Measurements from ENCODE around the gene KRTAP16-1. TPM values are rescaled to one million over a fixed set of nuclear protein-coding genes. Genes with fewer than 3 reads are reported as not detected.

Gene KRTAP16-1
- total and polyA plus RNA-seq, 4 donors, result not detected

DNA sequence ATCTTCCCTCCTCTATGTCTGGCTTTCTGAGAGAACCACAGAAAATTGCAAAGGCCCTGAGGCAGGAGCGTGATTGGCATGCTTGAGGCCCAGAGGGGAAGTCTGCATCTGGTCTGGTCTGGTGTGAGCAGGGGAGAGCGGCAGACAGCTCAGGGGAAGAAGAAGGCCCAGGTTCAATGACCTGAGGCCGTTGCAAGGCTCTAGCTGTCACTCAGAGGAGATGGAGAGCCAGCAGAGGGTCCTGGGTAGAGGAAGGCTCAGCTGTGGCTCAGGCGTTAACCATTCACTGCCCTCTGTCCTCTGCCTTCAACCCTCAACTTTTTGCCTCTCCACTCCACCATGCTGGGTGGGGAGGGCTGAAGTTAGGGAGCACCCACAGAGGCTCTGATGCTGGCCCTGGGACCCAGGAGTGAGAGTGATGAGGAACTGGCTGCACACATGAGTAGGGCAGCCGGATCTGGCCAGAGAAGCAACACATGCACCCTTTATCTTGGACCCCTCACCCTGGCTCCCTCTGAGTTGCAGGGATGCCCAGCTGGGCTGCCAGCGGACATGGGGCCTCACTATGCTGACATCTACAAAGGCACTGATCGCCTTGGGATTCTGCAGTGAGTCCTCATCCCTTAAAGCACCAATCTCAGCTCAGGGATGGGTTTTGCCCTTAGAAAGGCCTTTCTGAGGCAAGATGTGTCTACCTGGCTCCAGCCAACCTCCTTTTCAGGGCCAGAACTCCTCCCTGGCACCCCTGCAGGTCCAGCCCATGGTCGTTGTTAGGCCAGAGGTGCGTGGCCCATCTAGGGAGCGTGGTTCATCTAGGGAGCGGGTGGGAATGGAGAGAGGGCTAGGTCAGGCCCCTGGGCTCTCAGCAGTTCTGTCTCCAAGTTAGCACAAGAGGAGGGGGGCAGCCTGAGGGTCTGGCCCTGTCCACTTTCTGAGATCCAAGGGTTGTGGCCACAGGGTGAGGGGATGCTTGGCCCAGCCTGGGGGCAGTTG lies 14.1 kb upstream of the KRTAP16-1 start:
- DNase-seq (ENCODE audit: low read depth in 4 of 6, low spot score in 6 of 6), result no peak
- WGBS (ENCODE audit: insufficient coverage), result 83% methylated on average over 10 of the region's 11 CpGs
- Histone ChIP-seq H3K36me3 (ENCODE audit: control insufficient read depth, insufficient read depth, low read length) (no peaks in the 10 kb centered on the region), H3K27ac (ENCODE audit: low read depth, low read length) (no peak overlapping the region), H3K4me1 (ENCODE audit: control insufficient read depth, insufficient read depth, low read length) (peaks cover 11% of the 10 kb centered on the region), H3K9me3 (ENCODE audit: control insufficient read depth, insufficient read depth, low read length) (peaks cover 4% of the 10 kb centered on the region), H3K4me3 (ENCODE audit: low read depth, low read length) (no peak overlapping the region), H3K27me3 (ENCODE audit: control insufficient read depth, insufficient read depth, low read length) (no peaks in the 10 kb centered on the region)

- Histone ChIP-seq H3K27me3 (ENCODE audit: control insufficient read depth, insufficient read depth, low read length) (no peaks in the 10 kb centered on the region), H3K4me1 (ENCODE audit: control insufficient read depth, insufficient read depth, low read length) (peaks cover 2% of the 10 kb centered on the region), H3K36me3 (ENCODE audit: control insufficient read depth, insufficient read depth, low read length) (no peaks in the 10 kb centered on the region), H3K4me3 (ENCODE audit: low read depth, low read length) (no peak overlapping the region), H3K9me3 (ENCODE audit: control insufficient read depth, insufficient read depth, low read length) (peaks cover 4% of the 10 kb centered on the region), H3K27ac (ENCODE audit: low read depth, low read length) (no peak overlapping the region)
- DNase-seq (ENCODE audit: low read depth in 4 of 6, low spot score in 6 of 6), result peak in 2 of 6 donors; percentile 74 to 85
- no CpG with 5 or more reads among the region's 5 CpGs for WGBS (ENCODE audit: insufficient coverage)
Observed at GRCh38 chr17:41322094-41322902, 13.2 kb upstream of the KRTAP16-1 start.

GRCh38 chr17:41318231-41318630 lies 9.1 kb upstream of the KRTAP16-1 start:
- Histone ChIP-seq H3K36me3 (ENCODE audit: control insufficient read depth, insufficient read depth, low read length) (no peaks in the 10 kb centered on the region), H3K9me3 (ENCODE audit: control insufficient read depth, insufficient read depth, low read length) (peaks cover 4% of the 10 kb centered on the region), H3K27me3 (ENCODE audit: control insufficient read depth, insufficient read depth, low read length) (no peaks in the 10 kb centered on the region)

DNA sequence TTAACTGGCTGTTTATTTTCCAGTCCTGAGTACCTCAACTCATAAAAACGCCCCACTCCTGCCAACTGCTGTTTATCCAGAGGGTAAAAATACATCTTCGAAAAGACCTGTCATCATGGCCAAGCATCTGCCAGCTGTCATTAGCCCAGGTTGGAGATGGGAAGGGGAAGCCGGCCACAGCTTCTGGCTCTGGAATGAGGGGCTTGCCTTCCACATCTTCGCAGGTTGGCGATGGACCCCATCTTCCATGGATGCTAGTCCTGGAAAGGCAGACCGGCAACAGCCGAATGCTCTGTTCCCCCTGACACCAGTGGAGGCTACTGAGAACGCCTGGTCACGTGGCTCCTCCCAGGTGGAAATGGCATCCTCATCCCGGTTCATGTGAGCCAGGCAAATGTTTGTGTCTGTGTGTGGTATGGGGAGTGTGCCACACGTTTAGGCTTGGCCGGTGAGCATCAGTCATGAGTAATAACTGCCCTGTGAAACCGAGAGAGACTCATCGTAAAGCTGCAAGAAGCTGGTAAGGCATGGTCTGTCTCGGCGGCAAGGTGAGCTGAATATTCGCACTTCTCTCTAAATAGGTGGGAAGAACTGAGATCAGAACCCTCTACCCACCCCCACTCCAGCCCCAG lies 6.8 kb upstream of the KRTAP16-1 start:
- H3K9me3 ChIP-seq (ENCODE audit: control insufficient read depth, insufficient read depth, low read length), result peaks cover 4% of the 10 kb centered on the region
- peak in 1 of 6 donors; percentile 39 for DNase-seq (ENCODE audit: low read depth in 4 of 6, low spot score in 6 of 6)
- 79% methylated on average over 11 of the region's 17 CpGs for WGBS (ENCODE audit: insufficient coverage)

More at GRCh38 chr17:41318231-41318630, 9.1 kb upstream of the KRTAP16-1 start:
- 38% methylated on average over 2 of the region's 2 CpGs for WGBS (ENCODE audit: insufficient coverage)
- Histone ChIP-seq H3K4me3 (ENCODE audit: low read depth, low read length) (no peak overlapping the region), H3K27ac (ENCODE audit: low read depth, low read length) (no peak overlapping the region), H3K4me1 (ENCODE audit: control insufficient read depth, insufficient read depth, low read length) (peaks cover 6% of the 10 kb centered on the region)
- no peak for DNase-seq (ENCODE audit: low read depth in 4 of 6, low spot score in 6 of 6)

DNA sequence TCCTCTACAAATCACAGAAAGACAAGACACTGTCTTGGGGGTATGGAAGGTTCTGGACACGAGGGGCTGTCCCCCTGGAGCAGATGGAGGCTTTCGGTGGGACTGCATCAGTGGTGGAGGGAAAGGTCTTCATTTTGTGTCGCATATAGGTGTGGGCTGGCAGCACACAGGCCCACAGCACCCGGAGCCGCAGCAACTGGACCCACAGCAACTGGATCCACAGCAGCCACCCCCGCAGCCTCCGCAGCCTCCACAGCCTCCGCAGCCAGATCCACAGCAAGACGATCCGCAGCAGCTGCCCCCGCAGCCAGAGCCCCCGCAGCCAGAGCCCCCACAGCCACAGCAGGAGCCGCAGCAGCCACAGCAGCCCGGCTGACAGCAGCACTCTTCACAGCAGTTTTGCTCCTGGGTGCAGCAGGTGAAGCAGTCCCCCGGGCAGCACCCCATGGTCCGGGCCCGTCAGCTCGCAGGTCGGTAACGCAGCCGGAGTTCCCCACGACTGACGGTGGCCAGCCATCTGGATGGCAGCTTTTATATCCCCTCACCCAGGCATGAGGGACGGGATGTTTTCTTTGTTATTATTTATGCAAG lies 6.2 kb upstream of the KRTAP16-1 start, which contains the start of gene KRTAP17-1:
TSS of gene KRTAP17-1 (minus strand) at position 507 of the 591 bp plus-strand sequence. CDS start at position 447, 60 bp downstream.
- Histone ChIP-seq H3K36me3 (ENCODE audit: control insufficient read depth, insufficient read depth, low read length) (no peaks in the 10 kb centered on the region), H3K9me3 (ENCODE audit: control insufficient read depth, insufficient read depth, low read length) (peaks cover 4% of the 10 kb centered on the region), H3K4me3 (ENCODE audit: low read depth, low read length) (no peak within 1 kb of the TSS), H3K27ac (ENCODE audit: low read depth, low read length) (no peak within 1 kb of the TSS), H3K4me1 (ENCODE audit: control insufficient read depth, insufficient read depth, low read length) (peaks cover 6% of the 10 kb centered on the region), H3K27me3 (ENCODE audit: control insufficient read depth, insufficient read depth, low read length) (no peaks in the 10 kb centered on the region)
- 83% methylated on average over 20 of the region's 24 CpGs for WGBS (ENCODE audit: insufficient coverage)
- no peak for DNase-seq (ENCODE audit: low read depth in 4 of 6, low spot score in 6 of 6)

More for the DNA sequence above, 6.8 kb upstream of the KRTAP16-1 start:
- Histone ChIP-seq H3K4me3 (ENCODE audit: low read depth, low read length) (no peak overlapping the region), H3K36me3 (ENCODE audit: control insufficient read depth, insufficient read depth, low read length) (no peaks in the 10 kb centered on the region), H3K27me3 (ENCODE audit: control insufficient read depth, insufficient read depth, low read length) (no peaks in the 10 kb centered on the region), H3K27ac (ENCODE audit: low read depth, low read length) (no peak overlapping the region), H3K4me1 (ENCODE audit: control insufficient read depth, insufficient read depth, low read length) (peaks cover 6% of the 10 kb centered on the region)

DNA sequence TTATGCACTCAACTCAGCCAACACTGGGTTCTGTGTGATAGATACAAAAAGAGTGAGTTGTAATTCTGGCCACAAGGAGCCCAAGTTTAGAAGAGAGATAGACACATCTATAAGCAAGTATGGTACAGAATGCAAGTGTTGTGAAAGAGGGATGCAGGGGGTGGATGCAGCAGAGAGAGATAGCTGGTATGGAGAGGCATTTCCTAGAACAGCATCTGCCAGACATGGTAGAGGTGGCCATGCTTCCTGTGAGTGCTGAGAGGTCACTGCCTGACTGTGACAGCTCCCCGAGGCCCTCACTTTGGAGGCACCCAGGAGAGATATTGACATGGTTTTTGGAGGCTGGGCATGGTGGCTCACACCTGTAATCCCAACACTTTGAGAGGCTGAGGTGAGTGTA lies 2.0 kb upstream of the KRTAP16-1 start:
- H3K27me3 ChIP-seq (ENCODE audit: control insufficient read depth, insufficient read depth, low read length), result no peaks in the 10 kb centered on the region
- no peak overlapping the region for H3K4me3 ChIP-seq (ENCODE audit: low read depth, low read length)
- H3K27ac ChIP-seq (ENCODE audit: low read depth, low read length), result no peak overlapping the region
- no peak for DNase-seq (ENCODE audit: low read depth in 4 of 6, low spot score in 6 of 6)
- no peaks in the 10 kb centered on the region for H3K9me3 ChIP-seq (ENCODE audit: control insufficient read depth, insufficient read depth, low read length)
- H3K4me1 ChIP-seq (ENCODE audit: control insufficient read depth, insufficient read depth, low read length), result peaks cover 24% of the 10 kb centered on the region
- WGBS (ENCODE audit: insufficient coverage), result no CpG with 5 or more reads among the region's 1 CpG
- H3K36me3 ChIP-seq (ENCODE audit: control insufficient read depth, insufficient read depth, low read length), result no peaks in the 10 kb centered on the region

DNA sequence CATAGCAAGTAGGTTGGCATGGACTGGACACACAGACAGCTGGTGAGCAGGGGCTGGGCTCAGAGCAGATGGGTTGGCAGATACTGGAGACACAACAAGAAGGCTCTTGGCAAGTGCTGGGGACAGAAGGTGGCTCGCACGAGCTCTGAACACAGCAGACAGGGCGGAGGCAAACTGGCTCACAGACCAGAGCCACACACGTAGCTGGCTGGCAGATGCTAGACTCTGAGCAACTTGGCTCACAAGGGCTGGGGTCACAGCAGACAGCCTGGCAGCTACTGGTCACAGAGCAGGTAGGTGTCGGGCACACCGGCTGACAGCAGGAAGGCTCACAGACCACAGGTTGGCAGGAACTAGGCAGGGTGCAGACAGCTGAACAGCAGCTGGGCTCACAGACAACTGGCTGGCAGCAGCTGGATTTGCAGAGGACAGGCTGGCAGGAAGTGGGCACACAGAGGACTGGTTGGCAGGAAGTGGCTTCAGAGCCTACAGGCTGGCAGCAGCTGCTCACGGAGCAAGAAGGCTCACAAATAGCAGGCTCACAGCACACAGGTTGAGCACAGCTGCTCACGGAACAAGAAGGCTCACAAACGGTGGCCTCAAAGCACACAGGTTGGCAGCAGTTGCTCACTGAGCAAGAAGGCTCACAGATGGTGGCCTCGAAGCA lies 725 bp downstream of the KRTAP16-1 start:
- DNase-seq (ENCODE audit: low read depth in 4 of 6, low spot score in 6 of 6), result peak in 2 of 6 donors; percentile 78 to 91
- Histone ChIP-seq H3K27ac (ENCODE audit: low read depth, low read length) (no peak overlapping the region), H3K4me1 (ENCODE audit: control insufficient read depth, insufficient read depth, low read length) (peaks cover 18% of the 10 kb centered on the region), H3K9me3 (ENCODE audit: control insufficient read depth, insufficient read depth, low read length) (no peaks in the 10 kb centered on the region), H3K36me3 (ENCODE audit: control insufficient read depth, insufficient read depth, low read length) (no peaks in the 10 kb centered on the region), H3K27me3 (ENCODE audit: control insufficient read depth, insufficient read depth, low read length) (no peaks in the 10 kb centered on the region), H3K4me3 (ENCODE audit: low read depth, low read length) (no peak overlapping the region)
- WGBS (ENCODE audit: insufficient coverage), result 53% methylated on average over 10 of the region's 10 CpGs

- peak in 2 of 6 donors; percentile 34 to 77 for DNase-seq (ENCODE audit: low read depth in 4 of 6, low spot score in 6 of 6)
- 68% methylated on average over 9 of the region's 9 CpGs for WGBS (ENCODE audit: insufficient coverage)
- no peaks in the 10 kb centered on the region for H3K9me3 ChIP-seq (ENCODE audit: control insufficient read depth, insufficient read depth, low read length)
- peaks cover 18% of the 10 kb centered on the region for H3K4me1 ChIP-seq (ENCODE audit: control insufficient read depth, insufficient read depth, low read length)
- H3K27ac ChIP-seq (ENCODE audit: low read depth, low read length), result no peak overlapping the region
- H3K4me3 ChIP-seq (ENCODE audit: low read depth, low read length), result no peak overlapping the region
- no peaks in the 10 kb centered on the region for H3K36me3 ChIP-seq (ENCODE audit: control insufficient read depth, insufficient read depth, low read length)
- no peaks in the 10 kb centered on the region for H3K27me3 ChIP-seq (ENCODE audit: control insufficient read depth, insufficient read depth, low read length)
Observed at GRCh38 chr17:41307647-41308046, 1.5 kb downstream of the KRTAP16-1 start.

Measured in spinal cord (tissue), 10 donors.